T47D (cell line): ENCODE results near the gene HSD17B3.
"Not testable (repeated sequence)": the region's sequence is repeated elsewhere in the genome, so short reads cannot be mapped to it uniquely, and the experiment has no call there.

Experiments
- DNase-seq, 2 experiments: peaks; one replicate each; pipeline versions ENCODE4 v3.0.0 to v3.0.0-alpha.2; 2011 to 2012; ENCODE audit warnings: low read depth in 1 of 2, low spot score in 1 of 2
- JUND ChIP-seq: IDR thresholded peaks from 2 replicates; pipeline ENCODE4 v1.6.1; 2012; ENCODE audit warnings: low read depth
- in situ Hi-C: cut with HindIII; loops from 2 replicates; pipeline ENCODE4 v1.10.0; 2016; ENCODE audit warnings: low sequenced_read_pairs, low pct_unique_long_range_greater_than_20kb

Gene HSD17B3

GRCh38 chr9:96193236-96193755 lies 108.7 kb downstream of the HSD17B3 start:
- in situ Hi-C loops: no loop called here
- no peak for TF ChIP-seq JUND
- DNase-seq: peak in 1 of 2 experiments; percentile 87

- DNase-seq: no peak
- in situ Hi-C loops: no loop called here
- TF ChIP-seq JUND: no peak
Measured at GRCh38 chr9:96192710-96193109, 109.3 kb downstream of the HSD17B3 start.

- in situ Hi-C loops: no loop called here
- no peak for TF ChIP-seq JUND
- DNase-seq: no peak
Measured at GRCh38 chr9:96189995-96190394, 112.0 kb downstream of the HSD17B3 start.

DNA sequence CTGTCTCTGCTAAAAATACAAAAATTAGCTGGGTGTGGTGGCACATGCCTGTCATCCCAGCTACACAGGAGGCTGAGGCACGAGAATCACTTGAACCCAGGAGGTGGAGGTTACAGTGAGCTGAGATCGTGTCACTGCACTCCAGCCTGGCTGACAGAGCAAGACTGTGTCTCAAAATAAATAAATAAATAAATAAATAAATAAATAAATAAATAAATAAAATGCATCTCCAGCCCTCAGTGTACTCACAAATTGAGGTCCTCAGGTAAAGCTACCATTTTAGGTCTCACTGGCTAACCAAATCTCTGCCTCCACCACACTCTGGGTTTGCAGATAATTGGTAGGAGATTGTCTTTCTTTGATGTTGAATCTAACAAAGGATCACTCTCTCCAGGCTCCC lies 112.4 kb downstream of the HSD17B3 start:
- DNase-seq, in situ Hi-C loops: not testable (repeated sequence)

GRCh38 chr9:96188571-96188970 lies 113.4 kb downstream of the HSD17B3 start:
- in situ Hi-C loops: no loop called here
- DNase-seq: no peak
- no peak for TF ChIP-seq JUND

- in situ Hi-C loops: no loop called here
- no peak for DNase-seq
- TF ChIP-seq JUND: no peak
Measured at GRCh38 chr9:96187151-96187555, 114.8 kb downstream of the HSD17B3 start.

- TF ChIP-seq JUND: no peak
- DNase-seq: peak in 1 of 2 experiments; percentile 38
- in situ Hi-C loops: no loop called here
Measured at GRCh38 chr9:96186591-96187011, 115.4 kb downstream of the HSD17B3 start.

GRCh38 chr9:96185518-96186156 lies 116.3 kb downstream of the HSD17B3 start:
- peak in 1 of 2 experiments; percentile 27 for DNase-seq
- no peak for TF ChIP-seq JUND
- in situ Hi-C loops: no loop called here
